Renal cortical epithelial cell (primary cell): ENCODE data around the gene SPATA6. TPM values are rescaled to one million over a fixed set of nuclear protein-coding genes. Genes with fewer than 3 reads are reported as not detected.
"Not testable (repeated sequence)": the region's sequence is repeated elsewhere in the genome, so short reads cannot be mapped to it uniquely, and the experiment has no call there.

Source experiments
- DNase-seq: peaks from one replicate; pipeline ENCODE4 v3.0.0-alpha.2; 2011; ENCODE audit warnings: low read depth
- total RNA-seq: library from RNA; depleted of rRNA; stranded (reverse); fragments of >200 nt; gene quantifications from 2 replicates; pipeline ENCODE4 v1.2.3, GENCODE V29; 2014

SPATA6 gene
- total RNA-seq, 1 donor from 2014 or later: 18.4 TPM

- no peak for DNase-seq
Measured at GRCh38 chr1:48462716-48463302, 9.2 kb downstream of the SPATA6 start.

- no peak for DNase-seq
Measured at GRCh38 chr1:48450505-48450904, 21.5 kb downstream of the SPATA6 start.

DNA sequence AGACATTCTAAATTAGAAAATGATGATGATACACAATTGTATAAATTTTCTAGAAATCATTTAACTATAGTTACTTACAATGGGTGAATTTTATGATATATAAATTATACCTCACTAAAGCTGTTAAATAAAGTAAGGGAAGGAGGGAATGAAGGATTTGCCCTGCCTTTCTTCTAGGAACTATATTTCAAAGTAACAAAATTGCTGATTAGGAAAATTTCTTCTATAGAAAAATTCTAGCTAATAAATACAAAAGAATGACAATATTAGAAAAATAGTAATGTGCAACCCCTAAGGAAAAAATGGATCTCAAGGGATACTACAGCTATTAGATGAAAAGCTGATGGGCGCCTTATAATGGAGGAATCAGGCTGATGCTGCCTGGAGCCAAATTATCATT is 23.1 kb downstream of the SPATA6 start:
- no peak for DNase-seq

DNA sequence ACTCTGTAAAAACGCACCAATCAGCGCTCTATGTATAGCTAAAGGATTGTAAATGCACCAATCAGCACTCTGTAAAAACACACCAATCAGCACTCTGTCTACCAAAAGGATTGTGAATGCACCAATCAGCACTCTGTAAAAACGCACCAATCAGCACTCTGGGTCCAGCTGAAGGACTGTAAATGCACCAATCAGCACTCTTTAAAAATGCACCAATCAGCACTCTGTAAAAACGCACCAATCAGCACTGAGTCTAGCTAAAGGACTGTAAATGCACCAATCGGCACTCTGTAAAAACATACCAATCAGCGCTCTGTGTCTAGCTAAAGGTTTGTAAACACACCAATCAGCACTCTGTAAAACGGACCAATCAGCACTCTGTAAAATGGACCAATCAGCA is 27.8 kb downstream of the SPATA6 start:
- DNase-seq: not testable (repeated sequence)

DNA sequence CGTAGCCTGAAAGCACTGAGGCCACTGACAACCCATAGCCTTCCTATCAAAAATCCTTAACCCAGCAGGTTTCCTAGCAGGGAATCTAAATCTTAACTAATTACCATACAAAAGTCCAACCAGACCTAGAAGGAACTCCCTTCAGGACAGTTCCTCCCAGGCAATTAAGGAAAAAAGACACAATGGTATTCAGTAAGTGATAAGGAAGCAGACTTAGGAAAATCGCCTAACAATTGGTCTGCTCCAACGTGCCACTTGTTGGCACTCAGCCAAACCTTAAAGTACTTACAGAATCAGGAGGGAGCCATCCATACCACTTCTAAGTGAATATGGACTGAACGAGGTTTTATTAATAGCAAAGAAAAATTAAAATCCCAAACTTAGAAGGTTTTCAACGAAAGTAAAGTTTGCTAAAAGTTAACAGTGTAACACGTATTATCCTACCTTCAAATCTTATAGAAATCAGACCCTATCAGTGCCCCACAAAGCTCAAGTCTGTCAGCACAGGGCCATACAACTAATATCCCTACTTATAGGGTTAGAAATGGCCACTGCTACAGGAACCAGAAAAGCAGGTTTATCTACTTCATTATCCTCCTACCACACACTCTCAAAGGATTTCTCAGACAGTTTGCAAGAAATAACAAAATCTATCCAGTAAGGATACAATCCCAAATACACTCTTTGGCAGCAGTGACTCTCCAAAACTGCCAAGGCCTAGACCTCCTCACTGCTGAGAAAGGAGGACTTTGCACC is 29.0 kb downstream of the SPATA6 start:
- DNase-seq: no peak

DNA sequence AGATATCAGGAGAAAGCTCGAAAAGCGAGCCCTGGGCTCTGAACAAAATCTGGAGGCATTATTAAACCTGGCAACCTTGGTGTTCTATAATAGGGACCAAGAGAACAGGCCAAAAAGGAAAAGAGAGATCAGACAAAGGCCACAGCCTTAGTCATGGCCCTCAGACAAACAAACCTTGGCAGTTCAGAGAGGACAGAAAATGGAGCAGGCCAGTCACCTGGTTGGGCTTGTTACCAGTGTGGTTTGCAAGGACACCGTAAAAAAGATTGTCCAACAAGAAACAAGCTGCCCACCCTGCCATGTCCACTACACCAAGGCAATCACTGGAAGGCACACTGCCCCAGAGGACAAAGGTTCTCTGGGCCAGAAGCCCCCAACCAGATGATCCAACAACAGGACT is 31.2 kb downstream of the SPATA6 start:
- not testable (repeated sequence) for DNase-seq

DNA sequence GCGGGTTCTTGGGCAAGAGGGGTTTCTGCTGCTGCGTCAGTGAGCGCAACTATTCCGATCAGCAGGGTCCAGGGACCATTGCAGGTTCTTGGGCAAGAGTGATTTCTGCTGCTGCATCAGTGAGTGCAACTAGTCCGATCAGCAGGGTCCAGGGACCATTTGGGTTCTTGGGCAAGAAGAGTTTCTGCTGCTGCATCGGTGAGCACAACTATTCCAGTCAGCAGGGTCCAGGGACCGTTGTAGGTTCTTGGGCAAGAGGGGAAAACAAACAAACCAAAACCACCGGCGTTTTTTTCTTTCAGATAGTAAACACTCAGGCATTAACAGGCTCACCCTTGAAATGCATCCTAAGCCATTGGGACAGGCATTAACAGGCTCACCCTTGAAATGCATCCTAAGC is 32.6 kb downstream of the SPATA6 start:
- DNase-seq: no peak

GRCh38 chr1:48437379-48437778 is 34.6 kb downstream of the SPATA6 start:
- DNase-seq: not testable (repeated sequence)

GRCh38 chr1:48435312-48436002 is 36.5 kb downstream of the SPATA6 start:
- DNase-seq: not testable (repeated sequence)

DNA sequence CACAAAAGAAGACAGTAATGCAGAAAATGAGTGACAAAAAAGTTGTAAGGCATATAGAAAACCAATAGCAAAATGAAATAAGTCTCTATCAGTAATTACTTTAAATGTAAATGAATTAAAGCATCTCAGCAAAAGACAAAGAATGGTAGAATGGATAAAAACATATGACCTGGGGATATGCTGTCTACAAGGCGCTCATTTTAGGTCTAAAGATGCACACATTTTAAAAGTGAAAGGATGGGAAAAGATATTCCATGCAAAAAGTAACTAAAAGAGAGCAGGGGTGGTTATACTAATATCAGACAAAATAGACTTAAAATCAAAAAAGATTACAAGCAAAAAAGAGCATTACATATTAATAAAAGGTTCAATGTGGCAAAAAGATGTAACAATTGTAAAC is 41.2 kb downstream of the SPATA6 start:
- DNase-seq: no peak

GRCh38 chr1:48422009-48422408 is 50.0 kb downstream of the SPATA6 start:
- DNase-seq: no peak

DNA sequence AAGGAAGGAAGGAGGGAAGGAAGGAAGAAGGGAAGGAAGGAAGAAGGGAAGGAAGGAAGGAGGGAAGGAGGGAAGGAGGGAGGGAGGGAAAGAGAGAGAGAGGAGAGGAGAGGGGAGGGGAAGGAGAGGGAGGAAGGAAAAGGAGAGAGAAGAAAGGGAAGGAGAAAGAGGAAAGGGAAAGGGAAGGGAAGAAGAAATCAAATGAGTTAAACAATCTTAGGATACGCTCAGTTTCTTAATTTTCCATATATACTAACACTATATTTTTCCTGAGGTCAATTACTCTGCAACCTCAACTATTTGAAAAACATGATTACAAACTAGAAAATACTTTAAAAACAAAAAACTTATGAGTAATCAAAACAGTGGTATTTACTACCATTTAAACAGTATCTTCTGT is 53.3 kb downstream of the SPATA6 start:
- DNase-seq: no peak

GRCh38 chr1:48415050-48415449 is 57.0 kb downstream of the SPATA6 start:
- DNase-seq: no peak

DNA sequence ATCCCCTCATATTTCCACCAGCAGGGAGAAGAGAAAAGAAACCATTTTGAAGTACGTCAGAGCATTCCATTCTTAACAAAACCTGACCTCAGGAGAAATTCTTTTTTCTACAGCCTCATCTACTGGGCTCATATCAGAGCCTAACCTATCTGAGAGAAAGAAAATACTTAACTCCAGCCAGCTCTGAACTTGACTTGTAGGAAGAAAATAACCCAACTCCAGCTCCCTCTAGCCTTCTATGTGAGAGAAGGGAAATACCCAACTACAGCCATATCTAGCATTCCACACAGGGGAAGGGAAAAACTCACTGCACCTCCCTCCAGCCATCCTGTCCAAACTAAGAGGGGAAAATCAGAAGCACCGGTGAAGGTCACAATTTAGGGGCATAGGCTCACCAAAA is 57.7 kb downstream of the SPATA6 start:
- DNase-seq: peak; percentile 1

DNA sequence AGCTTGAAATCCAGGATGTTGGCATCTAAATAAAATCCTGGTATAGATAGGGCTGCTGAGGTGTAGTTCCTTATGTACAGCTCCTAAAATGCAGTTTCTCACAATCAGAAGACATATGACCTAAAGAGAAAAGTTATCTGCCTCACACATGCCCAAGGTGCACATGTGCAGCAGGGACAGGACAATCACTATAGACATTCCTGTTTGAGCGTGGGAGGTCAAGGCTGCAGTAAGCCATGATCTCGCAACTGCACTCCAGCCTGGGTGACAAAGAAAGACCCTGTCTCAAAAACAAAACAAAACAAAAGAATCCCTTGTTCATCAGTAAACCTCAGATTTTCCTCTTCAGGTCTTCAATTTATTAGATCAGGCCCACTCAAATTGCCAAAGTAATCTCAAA is 66.1 kb downstream of the SPATA6 start:
- no peak for DNase-seq

DNA sequence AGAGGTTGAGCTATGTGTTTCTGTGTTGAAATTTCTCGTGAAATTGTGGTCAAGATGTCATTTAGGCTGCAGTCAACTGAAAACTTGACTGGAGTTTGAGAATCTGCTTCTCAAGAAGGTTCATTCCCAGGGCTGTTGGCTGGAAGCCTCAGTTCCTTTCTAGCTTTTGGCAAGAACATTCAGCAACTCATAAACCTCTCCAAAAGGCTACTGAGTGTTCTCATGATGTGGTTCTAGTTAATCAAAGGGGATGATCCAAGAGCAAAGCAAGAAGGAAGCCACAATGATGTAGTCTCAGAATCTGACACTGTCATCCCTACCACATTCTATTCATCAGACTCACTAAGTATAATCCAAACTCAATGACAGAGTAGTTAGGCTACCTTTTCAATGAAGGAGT is 66.6 kb downstream of the SPATA6 start:
- DNase-seq: no peak

- DNase-seq: no peak
Measured at GRCh38 chr1:48402599-48402998, 69.4 kb downstream of the SPATA6 start.

DNA sequence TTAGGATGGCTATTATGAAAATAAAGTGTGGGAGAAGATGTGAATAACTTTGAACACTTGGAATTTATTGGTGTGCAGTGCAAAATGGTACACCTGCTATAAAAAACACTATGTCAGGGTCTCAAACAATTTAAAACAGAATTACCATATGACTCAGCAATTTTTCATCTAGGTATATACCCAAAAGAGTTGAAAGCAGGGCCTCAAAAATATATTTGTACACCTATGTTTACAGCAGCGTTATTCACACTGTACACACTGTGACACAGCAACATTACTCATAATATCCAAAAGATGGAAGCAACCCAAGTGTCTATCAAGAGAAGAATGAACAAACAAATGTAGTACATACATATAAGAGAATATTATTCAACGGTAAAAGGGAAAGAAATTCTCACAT is 75.8 kb downstream of the SPATA6 start:
- DNase-seq: no peak

GRCh38 chr1:48391926-48392325 is 80.1 kb downstream of the SPATA6 start:
- no peak for DNase-seq

DNA sequence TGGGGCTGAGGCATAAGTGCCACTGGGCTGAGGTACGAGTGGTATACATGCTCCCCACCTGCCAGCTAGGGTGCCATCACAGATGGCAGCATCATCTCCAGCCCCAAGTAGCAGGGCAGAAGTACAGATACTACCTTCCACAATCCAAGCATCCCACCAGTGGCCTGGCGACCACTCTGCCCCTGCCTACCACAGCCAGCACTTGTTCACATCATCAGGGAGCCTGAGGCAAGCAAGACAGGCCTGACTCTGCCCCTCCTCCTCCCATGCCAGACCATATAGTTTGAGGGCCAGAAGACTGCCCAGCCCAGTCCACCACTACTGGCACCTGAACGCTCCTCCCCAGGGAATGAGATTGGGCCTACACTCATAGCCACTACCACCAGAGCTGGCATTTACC is 84.6 kb downstream of the SPATA6 start:
- no peak for DNase-seq

- DNase-seq: no peak
Measured at GRCh38 chr1:48374785-48375184, 97.2 kb downstream of the SPATA6 start.

GRCh38 chr1:48371598-48371997 is 100.4 kb downstream of the SPATA6 start:
- no peak for DNase-seq

- DNase-seq: no peak
Measured at GRCh38 chr1:48362901-48363300, 109.1 kb downstream of the SPATA6 start.
